GM12801 (cell line): ENCODE measurements around the gene WDR13.

Experiments
- TF ChIP-seq, protein P1 (sequence below): IDR thresholded peaks from one replicate; pipeline ENCODE4 v1.5.1; 2011; ENCODE audit warnings: control low read depth; ENCODE audit not compliant: insufficient read length; ENCODE audit errors: extremely low read depth

The WDR13 gene

DNA sequence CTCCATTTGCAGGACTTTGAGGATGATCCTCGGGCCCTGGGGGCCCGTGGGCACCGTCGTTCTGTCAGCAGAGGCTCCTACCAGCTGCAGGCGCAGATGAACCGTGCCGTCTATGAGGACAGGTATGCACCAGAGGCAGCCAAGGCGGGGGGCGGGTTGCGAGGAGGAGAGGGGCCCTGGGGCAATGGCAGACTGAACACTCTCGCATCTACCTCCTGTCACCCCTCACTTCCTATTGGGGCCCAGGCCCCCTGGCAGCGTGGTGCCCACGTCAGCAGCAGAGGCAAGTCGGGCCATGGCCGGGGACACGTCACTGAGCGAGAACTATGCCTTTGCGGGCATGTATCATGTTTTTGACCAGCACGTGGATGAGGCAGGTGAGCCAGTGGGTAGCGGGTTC lies 2.0 kb downstream of the WDR13 start:
- TF ChIP-seq, protein P1, sequence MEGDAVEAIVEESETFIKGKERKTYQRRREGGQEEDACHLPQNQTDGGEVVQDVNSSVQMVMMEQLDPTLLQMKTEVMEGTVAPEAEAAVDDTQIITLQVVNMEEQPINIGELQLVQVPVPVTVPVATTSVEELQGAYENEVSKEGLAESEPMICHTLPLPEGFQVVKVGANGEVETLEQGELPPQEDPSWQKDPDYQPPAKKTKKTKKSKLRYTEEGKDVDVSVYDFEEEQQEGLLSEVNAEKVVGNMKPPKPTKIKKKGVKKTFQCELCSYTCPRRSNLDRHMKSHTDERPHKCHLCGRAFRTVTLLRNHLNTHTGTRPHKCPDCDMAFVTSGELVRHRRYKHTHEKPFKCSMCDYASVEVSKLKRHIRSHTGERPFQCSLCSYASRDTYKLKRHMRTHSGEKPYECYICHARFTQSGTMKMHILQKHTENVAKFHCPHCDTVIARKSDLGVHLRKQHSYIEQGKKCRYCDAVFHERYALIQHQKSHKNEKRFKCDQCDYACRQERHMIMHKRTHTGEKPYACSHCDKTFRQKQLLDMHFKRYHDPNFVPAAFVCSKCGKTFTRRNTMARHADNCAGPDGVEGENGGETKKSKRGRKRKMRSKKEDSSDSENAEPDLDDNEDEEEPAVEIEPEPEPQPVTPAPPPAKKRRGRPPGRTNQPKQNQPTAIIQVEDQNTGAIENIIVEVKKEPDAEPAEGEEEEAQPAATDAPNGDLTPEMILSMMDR, result no peak

DNA sequence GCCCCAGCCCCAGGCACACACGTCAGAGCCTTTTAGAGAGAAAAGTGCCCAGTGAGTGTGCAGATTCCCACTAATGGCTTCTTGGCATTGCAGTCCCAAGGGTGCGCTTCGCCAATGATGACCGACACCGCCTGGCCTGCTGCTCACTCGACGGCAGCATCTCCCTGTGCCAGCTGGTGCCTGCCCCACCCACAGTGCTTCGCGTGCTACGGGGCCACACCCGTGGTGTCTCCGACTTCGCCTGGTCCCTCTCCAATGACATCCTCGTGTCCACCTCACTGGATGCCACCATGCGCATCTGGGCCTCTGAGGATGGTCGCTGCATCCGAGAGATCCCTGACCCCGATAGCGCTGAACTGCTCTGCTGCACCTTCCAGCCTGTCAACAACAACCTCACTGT lies 2.9 kb downstream of the WDR13 start:
- TF ChIP-seq, protein P1, result no peak

DNA sequence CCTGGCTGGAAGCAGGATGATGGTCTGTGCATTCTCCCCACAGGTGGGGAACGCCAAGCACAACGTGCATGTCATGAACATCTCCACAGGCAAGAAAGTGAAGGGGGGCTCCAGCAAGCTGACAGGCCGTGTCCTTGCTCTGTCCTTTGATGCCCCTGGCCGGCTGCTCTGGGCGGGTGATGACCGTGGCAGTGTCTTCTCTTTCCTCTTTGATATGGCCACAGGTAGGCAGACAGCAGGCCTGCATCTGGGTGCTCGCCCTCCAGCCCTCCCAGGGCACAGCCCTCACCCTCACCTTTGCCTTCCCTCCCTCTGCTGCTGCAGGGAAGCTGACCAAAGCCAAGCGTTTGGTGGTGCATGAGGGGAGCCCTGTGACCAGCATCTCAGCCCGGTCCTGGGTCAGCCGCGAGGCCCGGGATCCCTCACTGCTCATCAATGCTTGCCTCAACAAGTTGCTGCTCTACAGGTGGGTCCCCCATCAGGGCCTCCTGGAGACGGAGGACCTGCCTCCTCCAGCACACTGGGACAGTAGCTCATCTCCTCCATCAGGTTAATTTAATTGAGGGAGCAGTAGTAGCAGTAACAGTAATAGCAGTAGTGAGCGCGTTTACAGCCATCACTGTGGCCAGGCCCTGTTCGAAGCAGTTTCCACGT lies 4.6 kb downstream of the WDR13 start:
- TF ChIP-seq, protein P1, result no peak

DNA sequence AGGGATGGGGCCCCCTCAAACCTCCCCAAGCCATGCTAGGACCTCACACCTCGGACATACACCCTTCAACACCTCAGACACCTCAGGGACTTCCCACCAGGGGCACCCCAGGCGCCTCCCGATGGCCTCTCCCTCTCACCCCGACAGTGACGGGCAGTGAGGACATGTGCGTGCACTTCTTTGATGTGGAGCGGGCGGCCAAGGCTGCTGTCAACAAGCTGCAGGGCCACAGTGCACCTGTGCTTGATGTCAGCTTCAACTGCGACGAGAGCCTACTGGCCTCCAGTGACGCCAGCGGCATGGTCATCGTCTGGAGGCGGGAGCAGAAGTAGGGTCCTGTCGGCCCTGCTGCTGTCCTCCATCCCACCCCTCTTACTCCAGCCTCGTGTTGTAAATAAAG lies 7.4 kb downstream of the WDR13 start:
- TF ChIP-seq, protein P1, result no peak

DNA sequence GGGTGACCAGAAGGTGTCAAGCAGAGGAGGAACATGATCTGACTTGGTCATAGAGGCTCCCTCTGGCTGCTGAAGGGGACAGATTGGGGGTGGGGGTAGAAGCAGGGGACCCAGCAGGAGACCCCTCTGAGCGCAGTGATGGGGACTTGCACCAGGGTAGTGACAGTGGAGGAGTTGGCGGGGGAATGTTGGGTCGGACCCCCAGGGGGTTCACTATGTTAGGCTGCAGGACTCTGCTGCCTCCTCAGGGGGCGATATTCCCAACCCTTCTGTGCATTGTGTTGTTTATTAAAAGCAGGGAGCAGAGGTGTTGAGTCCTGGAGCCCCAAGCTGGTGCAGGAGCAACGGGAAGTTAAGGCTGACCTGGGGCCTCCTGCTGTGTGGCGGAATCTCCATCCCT lies 8.8 kb downstream of the WDR13 start:
- TF ChIP-seq, protein P1, result no peak

DNA sequence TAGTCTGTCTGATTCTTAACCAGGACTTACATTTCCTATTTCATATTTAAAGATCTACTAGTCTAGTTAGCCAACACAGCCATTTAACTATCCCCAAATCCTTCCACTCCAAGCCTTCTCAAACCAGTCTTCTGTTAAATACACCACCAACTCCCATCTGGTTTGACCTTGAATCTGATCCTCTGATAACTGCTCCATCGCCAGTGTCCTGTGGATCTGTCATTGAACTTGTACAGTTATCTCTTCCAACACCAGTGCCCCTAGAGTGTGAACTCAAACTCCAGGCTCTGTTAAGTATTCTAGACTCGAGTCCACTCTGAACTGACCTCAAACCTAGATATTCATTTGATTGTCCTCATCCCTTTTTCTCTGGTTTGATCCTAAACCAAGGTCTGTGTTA lies 14.4 kb downstream of the WDR13 start:
- TF ChIP-seq, protein P1, result no peak

DNA sequence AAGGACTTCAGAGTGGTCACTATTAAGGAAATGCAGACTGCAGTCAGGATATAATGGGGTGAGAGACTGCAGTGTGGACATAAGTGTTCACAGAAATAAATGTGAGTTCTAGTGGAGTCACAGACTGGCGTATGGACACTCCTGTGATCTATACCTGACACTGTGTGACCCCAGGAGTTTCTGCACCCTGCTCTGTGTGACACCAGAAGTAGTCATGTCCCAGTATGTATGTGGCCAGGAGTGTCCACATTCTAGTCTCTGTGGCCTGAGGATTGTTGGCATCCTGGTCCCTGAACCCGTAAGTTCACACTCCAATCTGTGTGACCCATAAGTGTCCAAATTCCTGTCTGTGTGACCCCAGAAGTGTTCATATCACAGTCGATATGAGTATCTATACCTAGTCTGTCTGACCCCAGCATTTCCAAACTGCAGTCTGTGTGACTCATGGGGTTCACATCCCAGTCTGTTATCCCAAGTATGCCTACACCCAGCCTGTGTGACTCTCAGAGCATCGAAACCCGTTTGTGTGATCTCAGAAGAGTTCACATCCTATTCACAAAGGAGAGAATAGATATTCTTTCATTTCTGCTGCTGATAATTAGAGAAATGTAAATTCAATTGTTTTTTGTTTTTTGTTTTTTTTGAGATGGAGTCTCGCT lies 16.3 kb downstream of the WDR13 start:
- TF ChIP-seq, protein P1, result no peak
